Liver (tissue), 2 donors: ENCODE results near the gene DLST.
A peak's percentile ranks its signal among the peaks of the same experiment; 100 is the strongest.

Source experiments
- CTCF ChIP-seq: fragments of 150-350 bp; IDR thresholded peaks from 2 replicates; pipeline ENCODE4 v1.5.1; 2017; ENCODE audit warnings: improper control_type of control experiment, low read depth, low read length; ENCODE audit not compliant: missing input control
- MAX ChIP-seq: IDR thresholded peaks from 2 replicates; pipeline ENCODE4 v1.6.1; 2016; ENCODE audit warnings: antibody characterized with exemption
- donor health status: healthy.

GRCh38 chr14:74860899-74861733, 20.6 kb upstream of the DLST start:
- peak; percentile 80 for TF ChIP-seq CTCF
- no peak for TF ChIP-seq MAX
